SIG-M5 (cell line): ENCODE results near the gene KNL1.
"Not testable (repeated sequence)": the region's sequence is repeated elsewhere in the genome, so short reads cannot be mapped to it uniquely, and the experiment has no call there.

Experiments
- DNase-seq: peaks from one replicate; lab custom pipeline; 2025; lab: John Stamatoyannopoulos, UW

The KNL1 gene

GRCh38 chr15:40581796-40582195, 12.3 kb upstream of the KNL1 start:
- not testable (repeated sequence) for DNase-seq

- peak; percentile 24 for DNase-seq
These were observed 11.3 kb upstream of the KNL1 start for GRCh38 chr15:40582726-40583246.

GRCh38 chr15:40584191-40584590, 9.9 kb upstream of the KNL1 start:
- no peak for DNase-seq

GRCh38 chr15:40590667-40591050, 3.4 kb upstream of the KNL1 start:
- no peak for DNase-seq

- no peak for DNase-seq
These were observed 2.7 kb upstream of the KNL1 start for GRCh38 chr15:40591389-40591788.

GRCh38 chr15:40593165-40593564, 884 bp upstream of the KNL1 start:
- DNase-seq, result no peak

GRCh38 chr15:40594429-40594836, 384 bp downstream of the KNL1 start:
- no peak for DNase-seq

- no peak for DNase-seq
These were observed 1.2 kb downstream of the KNL1 start for GRCh38 chr15:40595219-40595618.

GRCh38 chr15:40595773-40596172, 1.7 kb downstream of the KNL1 start:
- DNase-seq, result no peak

- no peak for DNase-seq
These were observed 3.0 kb downstream of the KNL1 start for GRCh38 chr15:40597024-40597423.

GRCh38 chr15:40598126-40598525, 4.1 kb downstream of the KNL1 start:
- no peak for DNase-seq

GRCh38 chr15:40598672-40599071, 4.6 kb downstream of the KNL1 start:
- no peak for DNase-seq

- no peak for DNase-seq
These were observed 6.9 kb downstream of the KNL1 start for GRCh38 chr15:40600956-40601355.

- DNase-seq, result no peak
These were observed 9.9 kb downstream of the KNL1 start for GRCh38 chr15:40603935-40604334.

GRCh38 chr15:40613080-40613479, 19.0 kb downstream of the KNL1 start:
- DNase-seq, result no peak

- DNase-seq, result no peak
These were observed 24.0 kb downstream of the KNL1 start for GRCh38 chr15:40618023-40618422.

GRCh38 chr15:40618906-40619305, 24.9 kb downstream of the KNL1 start:
- no peak for DNase-seq

- no peak for DNase-seq
These were observed 29.3 kb downstream of the KNL1 start for GRCh38 chr15:40623361-40623760.

GRCh38 chr15:40630313-40630712, 36.3 kb downstream of the KNL1 start:
- DNase-seq, result no peak

- no peak for DNase-seq
These were observed 39.1 kb downstream of the KNL1 start for GRCh38 chr15:40633178-40633577.

GRCh38 chr15:40637221-40637745, 43.2 kb downstream of the KNL1 start:
- no peak for DNase-seq

GRCh38 chr15:40639677-40640076, 45.6 kb downstream of the KNL1 start:
- DNase-seq, result no peak

- no peak for DNase-seq
These were observed 53.5 kb downstream of the KNL1 start for GRCh38 chr15:40647523-40647922.

- DNase-seq, result no peak
These were observed 56.4 kb downstream of the KNL1 start for GRCh38 chr15:40650479-40650878.

GRCh38 chr15:40660686-40661085, 66.6 kb downstream of the KNL1 start:
- DNase-seq, result no peak
